Measurements from ENCODE around the gene FBXW8.

GRCh38 chr12:117040496-117040895, 129.7 kb downstream of the FBXW8 start:
- TF ChIP-seq CTCF (IDR thresholded peaks at IDR 0.05) (no peak), POLR2A (IDR thresholded peaks at IDR 0.05) (no peak)

All from esophagus squamous epithelium (tissue), 4 donors.